Endothelial cell of hepatic sinusoid (primary cell): Measurements from ENCODE around the gene NR2F2.

Experiments used
- in situ Hi-C: cut with HindIII; loops from 2 replicates; pipeline ENCODE4 v1.10.0; 2017; ENCODE audit warnings: low sequenced_read_pairs

The NR2F2 gene

GRCh38 chr15:96340598-96341512 lies 10.4 kb downstream of the NR2F2 start:
- in situ Hi-C loops, result loop anchor here (25.0 kb wide), 2 partner anchors 896 to 1304 kb away; no protein-coding TSS in a partner anchor

- in situ Hi-C loops, result loop anchor here (25.0 kb wide), 2 partner anchors 896 to 1304 kb away; no protein-coding TSS in a partner anchor
Observed at GRCh38 chr15:96341513-96342405, 11.3 kb downstream of the NR2F2 start.

- in situ Hi-C loops, result loop anchor here (25.0 kb wide), 2 partner anchors 895 to 1305 kb away; no protein-coding TSS in a partner anchor
Observed at GRCh38 chr15:96342406-96343112, 12.1 kb downstream of the NR2F2 start.

- in situ Hi-C loops, result loop anchor here (25.0 kb wide), 2 partner anchors 894 to 1306 kb away; no protein-coding TSS in a partner anchor
Observed at GRCh38 chr15:96343113-96344059, 12.9 kb downstream of the NR2F2 start.

- in situ Hi-C loops, result loop anchor here (25.0 kb wide), 2 partner anchors 893 to 1307 kb away; no protein-coding TSS in a partner anchor
Observed at GRCh38 chr15:96344060-96344705, 13.7 kb downstream of the NR2F2 start.

- in situ Hi-C loops, result loop anchor here (25.0 kb wide), 2 partner anchors 892 to 1308 kb away; no protein-coding TSS in a partner anchor
Observed at GRCh38 chr15:96344706-96345559, 14.4 kb downstream of the NR2F2 start.

- in situ Hi-C loops, result loop anchor here (25.0 kb wide), 2 partner anchors 892 to 1308 kb away; no protein-coding TSS in a partner anchor
Observed at GRCh38 chr15:96345560-96346399, 15.3 kb downstream of the NR2F2 start.

- in situ Hi-C loops, result loop anchor here (25.0 kb wide), 2 partner anchors 891 to 1309 kb away; no protein-coding TSS in a partner anchor
Observed at GRCh38 chr15:96346409-96346970, 16.0 kb downstream of the NR2F2 start.

- in situ Hi-C loops, result loop anchor here (25.0 kb wide), 2 partner anchors 890 to 1310 kb away; no protein-coding TSS in a partner anchor
Observed at GRCh38 chr15:96347181-96348111, 16.9 kb downstream of the NR2F2 start.

GRCh38 chr15:96348112-96349027 lies 17.9 kb downstream of the NR2F2 start:
- in situ Hi-C loops, result loop anchor here (25.0 kb wide), 2 partner anchors 889 to 1311 kb away; no protein-coding TSS in a partner anchor

GRCh38 chr15:96349034-96349856 lies 18.7 kb downstream of the NR2F2 start:
- in situ Hi-C loops, result loop anchor here (25.0 kb wide), 2 partner anchors 888 to 1312 kb away; no protein-coding TSS in a partner anchor

GRCh38 chr15:96349857-96350720 lies 19.6 kb downstream of the NR2F2 start:
- in situ Hi-C loops, result loop anchor here (25.0 kb wide), 2 partner anchors 887 to 1313 kb away; no protein-coding TSS in a partner anchor
